ENCODE results near the gene SLC4A3. TPM values are rescaled to one million over a fixed set of nuclear protein-coding genes. Genes with fewer than 3 reads are reported as not detected.

SLC4A3 gene
- total and polyA plus RNA-seq, 2 donors from 2014 or later = 4.9 to 5.2 TPM

GRCh38 chr2:219581346-219581745 is 46.1 kb upstream of the SLC4A3 start:
- FAIRE-seq (no peak), DNase-seq (peak in 1 of 5 donors; percentile 44)
- no peaks in the 10 kb centered on the region for H3K27me3 ChIP-seq (ENCODE audit: control insufficient read depth, insufficient read depth, low read length)
- no peak overlapping the region for H3K27ac ChIP-seq (ENCODE audit: low read depth in 2 of 2, low read length in 2 of 2)
- H3K4me1 ChIP-seq (ENCODE audit: control insufficient read depth in 2 of 3, insufficient read depth in 2 of 3, low read depth in 1 of 3, low read length in 3 of 3) = no peaks in the 10 kb centered on the region
- no peaks in the 10 kb centered on the region for H3K36me3 ChIP-seq (ENCODE audit: control insufficient read depth in 2 of 3, insufficient read depth in 3 of 3, low read length in 3 of 3)
- TF ChIP-seq, protein P1, sequence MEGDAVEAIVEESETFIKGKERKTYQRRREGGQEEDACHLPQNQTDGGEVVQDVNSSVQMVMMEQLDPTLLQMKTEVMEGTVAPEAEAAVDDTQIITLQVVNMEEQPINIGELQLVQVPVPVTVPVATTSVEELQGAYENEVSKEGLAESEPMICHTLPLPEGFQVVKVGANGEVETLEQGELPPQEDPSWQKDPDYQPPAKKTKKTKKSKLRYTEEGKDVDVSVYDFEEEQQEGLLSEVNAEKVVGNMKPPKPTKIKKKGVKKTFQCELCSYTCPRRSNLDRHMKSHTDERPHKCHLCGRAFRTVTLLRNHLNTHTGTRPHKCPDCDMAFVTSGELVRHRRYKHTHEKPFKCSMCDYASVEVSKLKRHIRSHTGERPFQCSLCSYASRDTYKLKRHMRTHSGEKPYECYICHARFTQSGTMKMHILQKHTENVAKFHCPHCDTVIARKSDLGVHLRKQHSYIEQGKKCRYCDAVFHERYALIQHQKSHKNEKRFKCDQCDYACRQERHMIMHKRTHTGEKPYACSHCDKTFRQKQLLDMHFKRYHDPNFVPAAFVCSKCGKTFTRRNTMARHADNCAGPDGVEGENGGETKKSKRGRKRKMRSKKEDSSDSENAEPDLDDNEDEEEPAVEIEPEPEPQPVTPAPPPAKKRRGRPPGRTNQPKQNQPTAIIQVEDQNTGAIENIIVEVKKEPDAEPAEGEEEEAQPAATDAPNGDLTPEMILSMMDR (IDR thresholded peaks at IDR 0.05; ENCODE audit: borderline replicate concordance, extremely low read depth, insufficient read depth) = no peak
- H3K9me3 ChIP-seq (ENCODE audit: control insufficient read depth in 2 of 3, insufficient read depth in 1 of 3, low read length in 3 of 3) = no peaks in the 10 kb centered on the region
- intact Hi-C loops (cut with DNase I) = no loop called here
- no peak overlapping the region for H3K9ac ChIP-seq (ENCODE audit: low read length in 3 of 3)
- no peak overlapping the region for H3K4me3 ChIP-seq (ENCODE audit: low read length in 3 of 3)

GRCh38 chr2:219591091-219591490 is 36.3 kb upstream of the SLC4A3 start:
- no peak for DNase-seq
- TF ChIP-seq, protein P1 (IDR thresholded peaks at IDR 0.05; ENCODE audit: borderline replicate concordance, extremely low read depth, insufficient read depth) = no peak
- H3K27ac ChIP-seq (ENCODE audit: low read depth in 2 of 2, low read length in 2 of 2) = no peak overlapping the region
- no peaks in the 10 kb centered on the region for H3K27me3 ChIP-seq (ENCODE audit: control insufficient read depth, insufficient read depth, low read length)
- H3K4me3 ChIP-seq (ENCODE audit: low read length in 3 of 3) = no peak overlapping the region
- H3K9ac ChIP-seq (ENCODE audit: low read length in 3 of 3) = no peak overlapping the region
- no peak for FAIRE-seq
- intact Hi-C loops (cut with DNase I) = no loop called here
- peaks cover 2 to 5% (median 4%) of the 10 kb centered on the region in 3 donors for H3K4me1 ChIP-seq (ENCODE audit: control insufficient read depth in 2 of 3, insufficient read depth in 2 of 3, low read depth in 1 of 3, low read length in 3 of 3)
- H3K36me3 ChIP-seq (ENCODE audit: control insufficient read depth in 2 of 3, insufficient read depth in 3 of 3, low read length in 3 of 3) = no peaks in the 10 kb centered on the region
- no peaks in the 10 kb centered on the region for H3K9me3 ChIP-seq (ENCODE audit: control insufficient read depth in 2 of 3, insufficient read depth in 1 of 3, low read length in 3 of 3)

DNA sequence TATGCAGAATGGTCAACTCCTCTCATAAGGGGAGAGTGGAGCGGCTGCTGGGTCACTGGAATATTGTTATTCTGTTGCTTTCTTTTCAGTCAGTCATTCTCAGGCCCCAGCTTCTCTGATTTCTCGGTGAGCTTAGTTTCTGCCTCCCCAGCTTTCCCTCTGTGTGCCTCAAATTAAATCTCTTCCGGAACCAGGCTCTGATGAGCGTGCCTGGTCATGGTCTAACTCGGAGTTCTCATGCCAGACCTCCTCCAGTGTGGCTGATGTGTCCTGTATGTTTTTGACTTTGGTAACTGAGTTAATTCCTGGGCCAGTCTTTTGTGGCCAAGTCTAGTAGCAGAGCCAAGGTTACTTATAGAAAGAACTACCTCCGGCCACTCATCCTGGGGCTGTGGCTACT is 34.7 kb upstream of the SLC4A3 start:
- FAIRE-seq (no peak), DNase-seq (peak in 3 of 5 donors; percentile 48 to 71 (median 70))
- Histone ChIP-seq H3K27ac (ENCODE audit: low read depth in 2 of 2, low read length in 2 of 2) (no peak overlapping the region), H3K4me3 (ENCODE audit: low read length in 3 of 3) (no peak overlapping the region), H3K9ac (ENCODE audit: low read length in 3 of 3) (no peak overlapping the region), H3K4me1 (ENCODE audit: control insufficient read depth in 2 of 3, insufficient read depth in 2 of 3, low read depth in 1 of 3, low read length in 3 of 3) (peaks cover 4 to 13% (median 4%) of the 10 kb centered on the region in 3 donors), H3K9me3 (ENCODE audit: control insufficient read depth in 2 of 3, insufficient read depth in 1 of 3, low read length in 3 of 3) (no peaks in the 10 kb centered on the region), H3K27me3 (ENCODE audit: control insufficient read depth, insufficient read depth, low read length) (no peaks in the 10 kb centered on the region), H3K36me3 (ENCODE audit: control insufficient read depth in 2 of 3, insufficient read depth in 3 of 3, low read length in 3 of 3) (no peaks in the 10 kb centered on the region)
- TF ChIP-seq, protein P1 (IDR thresholded peaks at IDR 0.05; ENCODE audit: borderline replicate concordance, extremely low read depth, insufficient read depth) = no peak
- intact Hi-C loops (cut with DNase I) = no loop called here

DNA sequence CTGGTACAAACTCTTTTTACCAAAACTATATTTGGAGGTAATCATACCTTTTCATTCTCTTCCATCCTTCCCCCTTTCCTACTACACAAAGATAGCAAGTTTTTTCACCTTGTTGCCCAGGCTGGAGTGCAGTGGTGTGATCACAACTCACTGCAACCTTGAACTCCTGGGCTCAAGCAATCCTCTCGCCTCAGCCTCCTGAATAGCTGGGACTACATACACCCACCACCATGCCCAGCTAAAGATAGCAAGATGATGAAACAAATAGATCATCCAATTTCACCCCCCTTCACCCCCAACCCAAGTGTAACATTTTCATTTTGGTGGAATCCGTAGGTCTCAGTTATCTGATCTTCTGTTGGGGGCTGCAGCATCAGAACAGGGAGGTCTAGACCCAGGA is 34.3 kb upstream of the SLC4A3 start:
- intact Hi-C loops (cut with DNase I) = no loop called here

More for the DNA sequence above, 34.3 kb upstream of the SLC4A3 start:
- Histone ChIP-seq H3K9ac (ENCODE audit: low read length in 3 of 3) (no peak overlapping the region), H3K27ac (ENCODE audit: low read depth in 2 of 2, low read length in 2 of 2) (no peak overlapping the region), H3K4me1 (ENCODE audit: control insufficient read depth in 2 of 3, insufficient read depth in 2 of 3, low read depth in 1 of 3, low read length in 3 of 3) (peaks cover 5 to 13% (median 5%) of the 10 kb centered on the region in 3 donors), H3K27me3 (ENCODE audit: control insufficient read depth, insufficient read depth, low read length) (no peaks in the 10 kb centered on the region), H3K4me3 (ENCODE audit: low read length in 3 of 3) (no peak overlapping the region), H3K36me3 (ENCODE audit: control insufficient read depth in 2 of 3, insufficient read depth in 3 of 3, low read length in 3 of 3) (no peaks in the 10 kb centered on the region), H3K9me3 (ENCODE audit: control insufficient read depth in 2 of 3, insufficient read depth in 1 of 3, low read length in 3 of 3) (no peaks in the 10 kb centered on the region)
- DNase-seq (no peak), FAIRE-seq (no peak)
- TF ChIP-seq, protein P1 (IDR thresholded peaks at IDR 0.05; ENCODE audit: borderline replicate concordance, extremely low read depth, insufficient read depth) = no peak

Measured in kidney (tissue), 14 donors.